ENCODE results near the gene ELOB.

The ELOB gene

GRCh38 chr16:2782583-2783351, 5.7 kb upstream of the ELOB start:
- DNase-seq: no peak

GRCh38 chr16:2779978-2780898, 3.2 kb upstream of the ELOB start:
- no peak for DNase-seq

- DNase-seq: no peak
Measured at GRCh38 chr16:2779151-2779920, 2.3 kb upstream of the ELOB start.

GRCh38 chr16:2778630-2778958, 1.5 kb upstream of the ELOB start:
- DNase-seq: no peak

- DNase-seq: peak in 1 of 2 experiments; percentile 18
Measured at GRCh38 chr16:2777903-2778629, 986 bp upstream of the ELOB start.

GRCh38 chr16:2776500-2777139, 460 bp downstream of the ELOB start:
- DNase-seq: no peak

GRCh38 chr16:2775765-2776499, 1.1 kb downstream of the ELOB start:
- DNase-seq: no peak

- DNase-seq: no peak
Measured at GRCh38 chr16:2775131-2775716, 1.9 kb downstream of the ELOB start.

- DNase-seq: no peak
Measured at GRCh38 chr16:2774161-2774891, 2.8 kb downstream of the ELOB start.

- no peak for DNase-seq
Measured at GRCh38 chr16:2773188-2773968, 3.7 kb downstream of the ELOB start.

- no peak for DNase-seq
Measured at GRCh38 chr16:2771496-2772402, 5.3 kb downstream of the ELOB start.

GRCh38 chr16:2770057-2770951, 6.8 kb downstream of the ELOB start:
- DNase-seq: no peak

GRCh38 chr16:2769675-2770056, 7.4 kb downstream of the ELOB start:
- DNase-seq: no peak

GRCh38 chr16:2769100-2769529, 8.0 kb downstream of the ELOB start:
- no peak for DNase-seq

GRCh38 chr16:2768403-2769089, 8.5 kb downstream of the ELOB start:
- no peak for DNase-seq

- no peak for DNase-seq
Measured at GRCh38 chr16:2767891-2768290, 9.2 kb downstream of the ELOB start.
